ENCODE measurements around the gene C1QTNF1. TPM values are rescaled to one million over a fixed set of nuclear protein-coding genes. Genes with fewer than 3 reads are reported as not detected.
A peak's percentile ranks its signal among the peaks of the same experiment; 100 is the strongest.

Gene C1QTNF1
- total and polyA plus RNA-seq, 9 of the 15 experiments (the other 6 are each of a cell fraction or from before 2014, with no cell fraction given) = 0.09 TPM; not detected in 8

DNA sequence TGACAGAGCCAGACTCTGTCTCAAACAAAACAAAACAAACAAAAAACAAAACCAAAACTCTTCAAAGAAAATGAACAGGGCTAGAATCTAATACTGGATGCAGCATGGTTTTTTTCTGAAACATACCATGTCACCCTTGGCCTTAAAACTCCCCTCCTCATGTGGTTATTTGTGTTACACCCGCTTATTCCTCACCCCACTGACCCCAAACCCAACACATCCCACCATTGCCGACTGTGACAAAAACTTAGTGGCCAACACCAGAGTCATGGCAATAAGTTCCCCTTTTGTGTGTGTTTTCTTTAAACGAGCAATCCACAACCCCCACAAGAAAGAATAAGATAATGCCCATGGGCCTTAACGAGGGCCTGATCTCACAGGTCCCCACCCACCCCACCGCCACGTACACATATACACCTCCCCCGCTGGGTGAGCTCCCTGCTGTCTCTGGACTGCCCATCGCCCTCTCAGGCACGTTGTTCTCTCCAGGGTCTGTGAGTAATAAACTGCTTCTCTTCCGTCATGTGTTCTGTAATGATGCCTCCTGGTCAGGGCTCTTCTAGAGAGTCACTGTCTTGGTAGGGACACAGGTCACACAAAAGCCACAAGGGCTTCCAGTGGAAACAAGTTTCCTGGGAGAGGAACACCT, 33.9 kb downstream of the C1QTNF1 start:
- Histone ChIP-seq H3K27me3 (ENCODE audit: control insufficient read depth in 2 of 2, insufficient read depth in 2 of 2, low read length in 2 of 2) (no peaks in the 10 kb centered on the region; a peak in 2 of 5 replicates), H3K9ac (ENCODE audit: insufficient read depth in 1 of 2, low read depth in 2 of 2, low read length in 2 of 2) (peak overlapping the region in 1 of 2 experiments; percentile 64; a peak in 1 of 4 replicates), H3K79me2 (ENCODE audit: control insufficient read depth, insufficient read depth, low read length) (no peaks in the 10 kb centered on the region), H3K4me3 (no peak overlapping the region), H3K4me1 (replicated peaks in 1 of 2; ENCODE audit: control insufficient read depth in 2 of 2, insufficient read depth in 2 of 2, low read length in 2 of 2) (peaks cover 0 to 3% of the 10 kb centered on the region in 2 experiments; a peak in 2 of 5 replicates), H3K27ac (ENCODE audit: extremely low read depth, low read depth, low read length) (no peak overlapping the region), H3K36me3 (ENCODE audit: control insufficient read depth, insufficient read depth, low read length) (no peaks in the 10 kb centered on the region), H3K9me1 (ENCODE audit: control insufficient read depth, insufficient read depth, low read length) (no peaks in the 10 kb centered on the region), H2AFZ (ENCODE audit: low read depth, low read length) (no peak overlapping the region), H4K20me1 (replicated peaks; ENCODE audit: control insufficient read depth, insufficient read depth, low read length) (no peaks in the 10 kb centered on the region), H3K9me3 (replicated peaks; ENCODE audit: control insufficient read depth, insufficient read depth, low read depth, low read length) (no peaks in the 10 kb centered on the region), H3K4me2 (ENCODE audit: insufficient read depth, low read length) (no peak overlapping the region)
- no peak for FAIRE-seq
- peak in 1 of 4 experiments; percentile 17 for DNase-seq (ENCODE audit: extremely low read depth in 1 of 4, low spot score in 3 of 4)
- ChIA-PET POLR2A (no interaction called here), CTCF (ENCODE audit: low intra/inter-chr PET ratio) (no interaction called here)
- intact Hi-C loops (cut with micrococcal nuclease) = no loop called here
- 2% methylated on average over 10 of the region's 10 CpGs for WGBS (ENCODE audit: insufficient coverage, low coverage, missing lambda C conversion rate)
- no TSS peak for BruUV-seq (replicated peaks)
- TF ChIP-seq HDAC2 (IDR thresholded peaks at IDR 0.05) (no peak), ESRRA (IDR thresholded peaks at IDR 0.05; ENCODE audit: borderline replicate concordance, low read depth) (no peak), NCOA2 (IDR thresholded peaks at IDR 0.05; ENCODE audit: partially characterized antibody in 2 of 2) (no peak), ZFP30 (CRISPR knock-in tag; IDR thresholded peaks at IDR 0.05; ENCODE audit: borderline replicate concordance) (no peak), GATAD2B (IDR thresholded peaks at IDR 0.05; ENCODE audit: borderline replicate concordance) (no peak), PCBP2 (IDR thresholded peaks at IDR 0.05; ENCODE audit: low read depth, low read length, poor library complexity, severe bottlenecking) (no peak), ZNF165 (CRISPR knock-in tag; IDR thresholded peaks at IDR 0.05; ENCODE audit: borderline replicate concordance) (0 out of 2 replicates have a peak, but pooled peaks have one; percentile 71)
- TF ChIP-seq, protein P1, sequence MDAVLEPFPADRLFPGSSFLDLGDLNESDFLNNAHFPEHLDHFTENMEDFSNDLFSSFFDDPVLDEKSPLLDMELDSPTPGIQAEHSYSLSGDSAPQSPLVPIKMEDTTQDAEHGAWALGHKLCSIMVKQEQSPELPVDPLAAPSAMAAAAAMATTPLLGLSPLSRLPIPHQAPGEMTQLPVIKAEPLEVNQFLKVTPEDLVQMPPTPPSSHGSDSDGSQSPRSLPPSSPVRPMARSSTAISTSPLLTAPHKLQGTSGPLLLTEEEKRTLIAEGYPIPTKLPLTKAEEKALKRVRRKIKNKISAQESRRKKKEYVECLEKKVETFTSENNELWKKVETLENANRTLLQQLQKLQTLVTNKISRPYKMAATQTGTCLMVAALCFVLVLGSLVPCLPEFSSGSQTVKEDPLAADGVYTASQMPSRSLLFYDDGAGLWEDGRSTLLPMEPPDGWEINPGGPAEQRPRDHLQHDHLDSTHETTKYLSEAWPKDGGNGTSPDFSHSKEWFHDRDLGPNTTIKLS (IDR thresholded peaks at IDR 0.05; ENCODE audit: borderline replicate concordance, low read depth) = 0 out of 2 replicates have a peak, but pooled peaks have one; percentile 28
- TF ChIP-seq, protein P2, sequence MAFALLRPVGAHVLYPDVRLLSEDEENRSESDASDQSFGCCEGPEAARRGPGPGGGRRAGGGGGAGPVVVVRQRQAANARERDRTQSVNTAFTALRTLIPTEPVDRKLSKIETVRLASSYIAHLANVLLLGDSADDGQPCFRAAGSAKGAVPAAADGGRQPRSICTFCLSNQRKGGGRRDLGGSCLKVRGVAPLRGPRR (CRISPR knock-in tag; IDR thresholded peaks at IDR 0.05) = no peak
- TF ChIP-seq, protein P3, sequence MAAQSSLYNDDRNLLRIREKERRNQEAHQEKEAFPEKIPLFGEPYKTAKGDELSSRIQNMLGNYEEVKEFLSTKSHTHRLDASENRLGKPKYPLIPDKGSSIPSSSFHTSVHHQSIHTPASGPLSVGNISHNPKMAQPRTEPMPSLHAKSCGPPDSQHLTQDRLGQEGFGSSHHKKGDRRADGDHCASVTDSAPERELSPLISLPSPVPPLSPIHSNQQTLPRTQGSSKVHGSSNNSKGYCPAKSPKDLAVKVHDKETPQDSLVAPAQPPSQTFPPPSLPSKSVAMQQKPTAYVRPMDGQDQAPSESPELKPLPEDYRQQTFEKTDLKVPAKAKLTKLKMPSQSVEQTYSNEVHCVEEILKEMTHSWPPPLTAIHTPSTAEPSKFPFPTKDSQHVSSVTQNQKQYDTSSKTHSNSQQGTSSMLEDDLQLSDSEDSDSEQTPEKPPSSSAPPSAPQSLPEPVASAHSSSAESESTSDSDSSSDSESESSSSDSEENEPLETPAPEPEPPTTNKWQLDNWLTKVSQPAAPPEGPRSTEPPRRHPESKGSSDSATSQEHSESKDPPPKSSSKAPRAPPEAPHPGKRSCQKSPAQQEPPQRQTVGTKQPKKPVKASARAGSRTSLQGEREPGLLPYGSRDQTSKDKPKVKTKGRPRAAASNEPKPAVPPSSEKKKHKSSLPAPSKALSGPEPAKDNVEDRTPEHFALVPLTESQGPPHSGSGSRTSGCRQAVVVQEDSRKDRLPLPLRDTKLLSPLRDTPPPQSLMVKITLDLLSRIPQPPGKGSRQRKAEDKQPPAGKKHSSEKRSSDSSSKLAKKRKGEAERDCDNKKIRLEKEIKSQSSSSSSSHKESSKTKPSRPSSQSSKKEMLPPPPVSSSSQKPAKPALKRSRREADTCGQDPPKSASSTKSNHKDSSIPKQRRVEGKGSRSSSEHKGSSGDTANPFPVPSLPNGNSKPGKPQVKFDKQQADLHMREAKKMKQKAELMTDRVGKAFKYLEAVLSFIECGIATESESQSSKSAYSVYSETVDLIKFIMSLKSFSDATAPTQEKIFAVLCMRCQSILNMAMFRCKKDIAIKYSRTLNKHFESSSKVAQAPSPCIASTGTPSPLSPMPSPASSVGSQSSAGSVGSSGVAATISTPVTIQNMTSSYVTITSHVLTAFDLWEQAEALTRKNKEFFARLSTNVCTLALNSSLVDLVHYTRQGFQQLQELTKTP (IDR thresholded peaks at IDR 0.05; ENCODE audit: low read depth in 1 of 2, partially characterized antibody in 2 of 2) = no peak
- in situ Hi-C loops (cut with MboI) = loop anchor here (25.0 kb wide), 1 partner anchor 329 kb away; no protein-coding TSS in a partner anchor
- ATAC-seq = peak; percentile 32; the same call in 2 of the 3 replicates

Measured in K562 (cell line).